Panc1 (cell line): ENCODE data around the gene KLK15. TPM values are rescaled to one million over a fixed set of nuclear protein-coding genes. Genes with fewer than 3 reads are reported as not detected.
A peak's percentile ranks its signal among the peaks of the same experiment; 100 is the strongest.

ENCODE experiments used
- ATAC-seq: fragments of 200-7000 bp; cut with Tn5 transposase; 2 replicates; pipeline ENCODE4 v1.9.1; 2020; ENCODE audit warnings: mild to moderate bottlenecking, moderate library complexity
- BruUV-seq: library from RNA; stranded (reverse); fragments of 400-500 nt; replicated peaks from 2 replicates; lab custom pipeline; 2021; lab: Mats Ljungman, UMichigan
- CTCF ChIA-PET: fragments of 300-600 bp; sonication (Branson Sonifier 250); formaldehyde crosslinking; loops from one replicate; lab custom pipeline; 2022; ENCODE audit warnings: antibody characterized with exemption; lab: Charles Lee
- POLR2A ChIA-PET: fragments of 300-600 bp; sonication (Branson Sonifier 250); formaldehyde crosslinking; loops from one replicate; lab custom pipeline; 2022; ENCODE audit warnings: antibody characterized with exemption; lab: Charles Lee
- DNase-seq: peaks from one replicate; pipeline ENCODE4 v3.0.0-alpha.2; 2010; ENCODE audit warnings: low read depth, low spot score
- H3K27ac ChIP-seq: 2 replicates; pipeline ENCODE4 v1.5.1; 2011; ENCODE audit warnings: mild to moderate bottlenecking, low read length, inconsistent platforms
- H3K27me3 ChIP-seq: fragments of 200-500 bp; sonication (Bioruptor generic); 2 replicates; pipeline ENCODE4 v1.6.0; 2014; ENCODE audit warnings: low read length, inconsistent platforms; ENCODE audit not compliant: control insufficient read depth, insufficient read depth
- H3K36me3 ChIP-seq: fragments of 200-500 bp; sonication (Bioruptor generic); 2 replicates; pipeline ENCODE4 v1.5.1; 2014; ENCODE audit warnings: inconsistent platforms, mild to moderate bottlenecking, low read length, moderate library complexity; ENCODE audit not compliant: control insufficient read depth, insufficient read depth
- H3K4me1 ChIP-seq: 2 replicates; pipeline ENCODE4 v1.5.1; 2011; ENCODE audit warnings: inconsistent platforms, mild to moderate bottlenecking, low read length, moderate library complexity; ENCODE audit not compliant: control insufficient read depth, insufficient read depth
- H3K4me3 ChIP-seq, 2 experiments: 2 replicates each; pipeline ENCODE4 v1.5.1; 2011 to 2012; ENCODE audit warnings: low read depth in 2 of 2, low read length in 2 of 2, mild to moderate bottlenecking in 2 of 2, inconsistent platforms in 1 of 2, moderate library complexity in 1 of 2
- H3K9me3 ChIP-seq: fragments of 200-500 bp; sonication (Bioruptor generic); 2 replicates; pipeline ENCODE4 v1.5.1; 2014; ENCODE audit warnings: low read depth, mild to moderate bottlenecking, inconsistent platforms, low read length, moderate library complexity; ENCODE audit not compliant: control insufficient read depth, insufficient read depth
- CTCF ChIP-seq: fragments of 450-650 bp; IDR thresholded peaks from 2 replicates; pipeline ENCODE4 v1.5.1; 2017; ENCODE audit warnings: mild to moderate bottlenecking
- POLR2AphosphoS5 ChIP-seq: IDR thresholded peaks from 2 replicates; pipeline ENCODE4 v1.6.1; 2012; ENCODE audit warnings: mild to moderate bottlenecking, low read depth, low read length, moderate library complexity
- REST ChIP-seq, 2 experiments: IDR thresholded peaks; 2 replicates each; pipeline ENCODE4 v1.6.1; 2011 to 2012; ENCODE audit warnings: low read depth in 2 of 2, control low read depth in 1 of 2, low read length in 1 of 2, mild to moderate bottlenecking in 1 of 2, moderate library complexity in 1 of 2; ENCODE audit not compliant: insufficient read depth in 1 of 2
- SIN3A ChIP-seq: IDR thresholded peaks from 2 replicates; pipeline ENCODE4 v1.6.1; 2012; ENCODE audit warnings: low read depth, mild to moderate bottlenecking, low read length, moderate library complexity, borderline replicate concordance; ENCODE audit not compliant: insufficient read depth
- TCF7L2 ChIP-seq: IDR thresholded peaks from 2 replicates; pipeline ENCODE4 v1.6.1; 2011; ENCODE audit warnings: mild to moderate bottlenecking, low read depth, low read length, inconsistent platforms
- in situ Hi-C: cut with HindIII; loops from 2 replicates; pipeline ENCODE4 v1.10.0; 2016; ENCODE audit warnings: low sequenced_read_pairs, low pct_unique_long_range_greater_than_20kb
- intact Hi-C: fragments of 100-400 bp; cut with micrococcal nuclease; formaldehyde crosslinking; loops from one replicate; pipeline ENCODE4 v1.10.0; 2022; ENCODE audit not compliant: unreplicated experiment
- total RNA-seq: library from RNA; stranded (reverse); gene quantifications from one replicate; pipeline ENCODE4 v1.2.1, GENCODE V29; 2021; ENCODE audit not compliant: unreplicated experiment

The KLK15 gene
- total RNA-seq, 1 experiment from 2014 or later = not detected

GRCh38 chr19:50779504-50780457 is 53.6 kb downstream of the KLK15 start:
- Histone ChIP-seq H3K27me3 (peaks cover 5% of the 10 kb centered on the region), H3K9me3 (no peaks in the 10 kb centered on the region), H3K27ac (no peak overlapping the region), H3K4me3 (no peak overlapping the region), H3K36me3 (no peaks in the 10 kb centered on the region), H3K4me1 (no peaks in the 10 kb centered on the region)
- 0 out of 2 replicates have a peak, but pooled peaks have one; percentile 47 for ATAC-seq
- intact Hi-C loops = loop anchor here (5.0 kb wide), 2 partner anchors 72 to 242 kb away; no protein-coding TSS in a partner anchor
- in situ Hi-C loops = no loop called here
- no peak for DNase-seq
- CTCF ChIA-PET = interaction anchor here (0.5 to 1.0 kb wide), 2 partner anchors 76 to 290 kb away, joined by 3 read pairs; no protein-coding TSS in a partner anchor
- BruUV-seq = no TSS peak
- POLR2A ChIA-PET = no interaction called here
- no peak for TF ChIP-seq POLR2AphosphoS5

- DNase-seq (no peak), ATAC-seq (no peak)
- CTCF ChIA-PET = interaction anchor here (0.5 to 1.0 kb wide), 2 partner anchors 75 to 289 kb away, joined by 3 read pairs; no protein-coding TSS in a partner anchor
- intact Hi-C loops (no loop called here), in situ Hi-C loops (no loop called here)
- no TSS peak for BruUV-seq
- TF ChIP-seq REST (IDR thresholded peaks at IDR 0.05; ENCODE audit: insufficient read depth in 1 of 2, low read depth in 2 of 2, low read length in 1 of 2) (no peak), POLR2AphosphoS5 (no peak), TCF7L2 (no peak), SIN3A (no peak), CTCF (no peak)
- no peak overlapping the region for H3K4me3 ChIP-seq
- H3K27me3 ChIP-seq = peaks cover 5% of the 10 kb centered on the region
- no peak overlapping the region for H3K27ac ChIP-seq
- H3K4me1 ChIP-seq = no peaks in the 10 kb centered on the region
- H3K36me3 ChIP-seq = no peaks in the 10 kb centered on the region
- POLR2A ChIA-PET = interaction anchor here (0.6 kb wide), 1 partner anchor 25 kb away, joined by 4 read pairs; no protein-coding TSS in a partner anchor
- H3K9me3 ChIP-seq = no peaks in the 10 kb centered on the region
Observed at GRCh38 chr19:50778906-50779430, 54.4 kb downstream of the KLK15 start.
